Panc1 (cell line): ENCODE data around the gene ZBTB7A. TPM values are rescaled to one million over a fixed set of nuclear protein-coding genes. Genes with fewer than 3 reads are reported as not detected.

ENCODE experiments used
- ATAC-seq: fragments of 200-7000 bp; cut with Tn5 transposase; 2 replicates; pipeline ENCODE4 v1.9.1; 2020; ENCODE audit warnings: mild to moderate bottlenecking, moderate library complexity
- BruUV-seq: library from RNA; stranded (reverse); fragments of 400-500 nt; replicated peaks from 2 replicates; lab custom pipeline; 2021; lab: Mats Ljungman, UMichigan
- CTCF ChIA-PET: fragments of 300-600 bp; sonication (Branson Sonifier 250); formaldehyde crosslinking; loops from one replicate; lab custom pipeline; 2022; ENCODE audit warnings: antibody characterized with exemption; lab: Charles Lee
- POLR2A ChIA-PET: fragments of 300-600 bp; sonication (Branson Sonifier 250); formaldehyde crosslinking; loops from one replicate; lab custom pipeline; 2022; ENCODE audit warnings: antibody characterized with exemption; lab: Charles Lee
- DNase-seq: peaks from one replicate; pipeline ENCODE4 v3.0.0-alpha.2; 2010; ENCODE audit warnings: low read depth, low spot score
- H3K27ac ChIP-seq: 2 replicates; pipeline ENCODE4 v1.5.1; 2011; ENCODE audit warnings: mild to moderate bottlenecking, low read length, inconsistent platforms
- H3K27me3 ChIP-seq: fragments of 200-500 bp; sonication (Bioruptor generic); 2 replicates; pipeline ENCODE4 v1.6.0; 2014; ENCODE audit warnings: low read length, inconsistent platforms; ENCODE audit not compliant: control insufficient read depth, insufficient read depth
- H3K36me3 ChIP-seq: fragments of 200-500 bp; sonication (Bioruptor generic); 2 replicates; pipeline ENCODE4 v1.5.1; 2014; ENCODE audit warnings: inconsistent platforms, mild to moderate bottlenecking, low read length, moderate library complexity; ENCODE audit not compliant: control insufficient read depth, insufficient read depth
- H3K4me1 ChIP-seq: 2 replicates; pipeline ENCODE4 v1.5.1; 2011; ENCODE audit warnings: inconsistent platforms, mild to moderate bottlenecking, low read length, moderate library complexity; ENCODE audit not compliant: control insufficient read depth, insufficient read depth
- H3K4me3 ChIP-seq, 2 experiments: 2 replicates each; pipeline ENCODE4 v1.5.1; 2011 to 2012; ENCODE audit warnings: low read depth in 2 of 2, low read length in 2 of 2, mild to moderate bottlenecking in 2 of 2, inconsistent platforms in 1 of 2, moderate library complexity in 1 of 2
- H3K9me3 ChIP-seq: fragments of 200-500 bp; sonication (Bioruptor generic); 2 replicates; pipeline ENCODE4 v1.5.1; 2014; ENCODE audit warnings: low read depth, mild to moderate bottlenecking, inconsistent platforms, low read length, moderate library complexity; ENCODE audit not compliant: control insufficient read depth, insufficient read depth
- POLR2AphosphoS5 ChIP-seq: IDR thresholded peaks from 2 replicates; pipeline ENCODE4 v1.6.1; 2012; ENCODE audit warnings: mild to moderate bottlenecking, low read depth, low read length, moderate library complexity
- SIN3A ChIP-seq: IDR thresholded peaks from 2 replicates; pipeline ENCODE4 v1.6.1; 2012; ENCODE audit warnings: low read depth, mild to moderate bottlenecking, low read length, moderate library complexity, borderline replicate concordance; ENCODE audit not compliant: insufficient read depth
- TCF7L2 ChIP-seq: IDR thresholded peaks from 2 replicates; pipeline ENCODE4 v1.6.1; 2011; ENCODE audit warnings: mild to moderate bottlenecking, low read depth, low read length, inconsistent platforms
- in situ Hi-C: cut with HindIII; loops from 2 replicates; pipeline ENCODE4 v1.10.0; 2016; ENCODE audit warnings: low sequenced_read_pairs, low pct_unique_long_range_greater_than_20kb
- intact Hi-C: fragments of 100-400 bp; cut with micrococcal nuclease; formaldehyde crosslinking; loops from one replicate; pipeline ENCODE4 v1.10.0; 2022; ENCODE audit not compliant: unreplicated experiment
- total RNA-seq: library from RNA; stranded (reverse); gene quantifications from one replicate; pipeline ENCODE4 v1.2.1, GENCODE V29; 2021; ENCODE audit not compliant: unreplicated experiment
- TF ChIP-seq, protein P1 (sequence below), 2 experiments: IDR thresholded peaks; 2 replicates each; pipeline ENCODE4 v1.6.1; 2011 to 2012; ENCODE audit warnings: low read depth in 2 of 2, control low read depth in 1 of 2, low read length in 1 of 2, mild to moderate bottlenecking in 1 of 2, moderate library complexity in 1 of 2; ENCODE audit not compliant: insufficient read depth in 1 of 2
- TF ChIP-seq, protein P2 (sequence below): fragments of 450-650 bp; IDR thresholded peaks from 2 replicates; pipeline ENCODE4 v1.5.1; 2017; ENCODE audit warnings: mild to moderate bottlenecking

The ZBTB7A gene
- total RNA-seq, 1 experiment from 2014 or later = 48.0 TPM

GRCh38 chr19:4061683-4062418 is 4.8 kb downstream of the ZBTB7A start:
- ChIA-PET CTCF (interaction anchor here (0.6 kb wide), 1 partner anchor 291 kb away, joined by 7 read pairs; no protein-coding TSS in a partner anchor), POLR2A (no interaction called here)
- no peak for TF ChIP-seq TCF7L2
- TF ChIP-seq SIN3A = no peak
- TF ChIP-seq, protein P1, sequence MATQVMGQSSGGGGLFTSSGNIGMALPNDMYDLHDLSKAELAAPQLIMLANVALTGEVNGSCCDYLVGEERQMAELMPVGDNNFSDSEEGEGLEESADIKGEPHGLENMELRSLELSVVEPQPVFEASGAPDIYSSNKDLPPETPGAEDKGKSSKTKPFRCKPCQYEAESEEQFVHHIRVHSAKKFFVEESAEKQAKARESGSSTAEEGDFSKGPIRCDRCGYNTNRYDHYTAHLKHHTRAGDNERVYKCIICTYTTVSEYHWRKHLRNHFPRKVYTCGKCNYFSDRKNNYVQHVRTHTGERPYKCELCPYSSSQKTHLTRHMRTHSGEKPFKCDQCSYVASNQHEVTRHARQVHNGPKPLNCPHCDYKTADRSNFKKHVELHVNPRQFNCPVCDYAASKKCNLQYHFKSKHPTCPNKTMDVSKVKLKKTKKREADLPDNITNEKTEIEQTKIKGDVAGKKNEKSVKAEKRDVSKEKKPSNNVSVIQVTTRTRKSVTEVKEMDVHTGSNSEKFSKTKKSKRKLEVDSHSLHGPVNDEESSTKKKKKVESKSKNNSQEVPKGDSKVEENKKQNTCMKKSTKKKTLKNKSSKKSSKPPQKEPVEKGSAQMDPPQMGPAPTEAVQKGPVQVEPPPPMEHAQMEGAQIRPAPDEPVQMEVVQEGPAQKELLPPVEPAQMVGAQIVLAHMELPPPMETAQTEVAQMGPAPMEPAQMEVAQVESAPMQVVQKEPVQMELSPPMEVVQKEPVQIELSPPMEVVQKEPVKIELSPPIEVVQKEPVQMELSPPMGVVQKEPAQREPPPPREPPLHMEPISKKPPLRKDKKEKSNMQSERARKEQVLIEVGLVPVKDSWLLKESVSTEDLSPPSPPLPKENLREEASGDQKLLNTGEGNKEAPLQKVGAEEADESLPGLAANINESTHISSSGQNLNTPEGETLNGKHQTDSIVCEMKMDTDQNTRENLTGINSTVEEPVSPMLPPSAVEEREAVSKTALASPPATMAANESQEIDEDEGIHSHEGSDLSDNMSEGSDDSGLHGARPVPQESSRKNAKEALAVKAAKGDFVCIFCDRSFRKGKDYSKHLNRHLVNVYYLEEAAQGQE (IDR thresholded peaks at IDR 0.05; ENCODE audit: insufficient read depth in 1 of 2, low read depth in 2 of 2, low read length in 1 of 2) = no peak
- TF ChIP-seq POLR2AphosphoS5 = no peak; the same call in 1 of the 2 replicates
- TF ChIP-seq, protein P2, sequence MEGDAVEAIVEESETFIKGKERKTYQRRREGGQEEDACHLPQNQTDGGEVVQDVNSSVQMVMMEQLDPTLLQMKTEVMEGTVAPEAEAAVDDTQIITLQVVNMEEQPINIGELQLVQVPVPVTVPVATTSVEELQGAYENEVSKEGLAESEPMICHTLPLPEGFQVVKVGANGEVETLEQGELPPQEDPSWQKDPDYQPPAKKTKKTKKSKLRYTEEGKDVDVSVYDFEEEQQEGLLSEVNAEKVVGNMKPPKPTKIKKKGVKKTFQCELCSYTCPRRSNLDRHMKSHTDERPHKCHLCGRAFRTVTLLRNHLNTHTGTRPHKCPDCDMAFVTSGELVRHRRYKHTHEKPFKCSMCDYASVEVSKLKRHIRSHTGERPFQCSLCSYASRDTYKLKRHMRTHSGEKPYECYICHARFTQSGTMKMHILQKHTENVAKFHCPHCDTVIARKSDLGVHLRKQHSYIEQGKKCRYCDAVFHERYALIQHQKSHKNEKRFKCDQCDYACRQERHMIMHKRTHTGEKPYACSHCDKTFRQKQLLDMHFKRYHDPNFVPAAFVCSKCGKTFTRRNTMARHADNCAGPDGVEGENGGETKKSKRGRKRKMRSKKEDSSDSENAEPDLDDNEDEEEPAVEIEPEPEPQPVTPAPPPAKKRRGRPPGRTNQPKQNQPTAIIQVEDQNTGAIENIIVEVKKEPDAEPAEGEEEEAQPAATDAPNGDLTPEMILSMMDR = no peak
- Histone ChIP-seq H3K27me3 (no peaks in the 10 kb centered on the region), H3K4me3 (peak overlapping the region; percentile 24 to 61), H3K9me3 (no peaks in the 10 kb centered on the region), H3K36me3 (no peaks in the 10 kb centered on the region; the same call in 1 of the 2 replicates), H3K27ac (peak overlapping the region; percentile 77), H3K4me1 (peaks cover 37% of the 10 kb centered on the region)
- intact Hi-C loops = no loop called here
- ATAC-seq (no peak), DNase-seq (no peak)
- no TSS peak for BruUV-seq
- in situ Hi-C loops = no loop called here

DNA sequence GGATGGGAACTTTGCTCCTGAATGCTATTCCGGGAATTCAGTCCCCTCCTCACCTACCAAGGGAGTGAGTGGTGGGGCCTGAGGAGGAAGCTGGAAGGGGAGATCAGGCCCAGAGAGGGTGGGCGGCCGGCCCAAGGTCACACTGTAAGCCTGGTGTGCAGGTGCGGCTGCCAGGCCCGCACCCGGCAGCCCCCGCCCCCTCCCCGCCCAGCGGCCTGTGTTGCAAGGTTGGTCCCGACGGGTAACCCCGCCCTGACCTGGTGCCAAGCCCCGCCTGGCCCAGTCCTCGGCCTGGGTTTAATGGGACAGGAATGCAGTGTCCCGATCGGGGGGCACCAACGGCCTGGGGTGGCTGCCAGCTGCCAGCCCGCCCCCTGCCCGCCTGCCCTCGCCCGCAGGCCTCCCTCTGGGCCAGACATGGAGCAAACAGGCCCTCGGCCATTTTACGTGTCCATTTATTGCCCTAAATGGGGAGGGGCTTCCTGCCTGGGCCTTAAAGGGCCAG is 5.5 kb downstream of the ZBTB7A start:
- POLR2A ChIA-PET = no interaction called here
- no peaks in the 10 kb centered on the region for H3K9me3 ChIP-seq
- TF ChIP-seq, protein P2 = no peak
- TF ChIP-seq TCF7L2 (no peak), SIN3A (no peak), POLR2AphosphoS5 (no peak; the same call in 1 of the 2 replicates)
- TF ChIP-seq, protein P1 (IDR thresholded peaks at IDR 0.05; ENCODE audit: insufficient read depth in 1 of 2, low read depth in 2 of 2, low read length in 1 of 2) = no peak
- ATAC-seq (peak; percentile 20), DNase-seq (no peak)
- CTCF ChIA-PET = no interaction called here
- BruUV-seq = no TSS peak
- H3K27ac ChIP-seq = peak overlapping the region; percentile 79
- H3K4me3 ChIP-seq = peak overlapping the region; percentile 24 to 61
- H3K4me1 ChIP-seq = peaks cover 37% of the 10 kb centered on the region
- H3K36me3 ChIP-seq = no peaks in the 10 kb centered on the region; the same call in 1 of the 2 replicates
- intact Hi-C loops = no loop called here
- H3K27me3 ChIP-seq = no peaks in the 10 kb centered on the region
- in situ Hi-C loops = no loop called here
